Measurements from ENCODE around the gene SKAP1. TPM values are rescaled to one million over a fixed set of nuclear protein-coding genes. Genes with fewer than 3 reads are reported as not detected.

SKAP1 gene
- total and polyA plus RNA-seq, 2 donors (not counting 1 experiment from before 2014, with no cell fraction given), result not detected

DNA sequence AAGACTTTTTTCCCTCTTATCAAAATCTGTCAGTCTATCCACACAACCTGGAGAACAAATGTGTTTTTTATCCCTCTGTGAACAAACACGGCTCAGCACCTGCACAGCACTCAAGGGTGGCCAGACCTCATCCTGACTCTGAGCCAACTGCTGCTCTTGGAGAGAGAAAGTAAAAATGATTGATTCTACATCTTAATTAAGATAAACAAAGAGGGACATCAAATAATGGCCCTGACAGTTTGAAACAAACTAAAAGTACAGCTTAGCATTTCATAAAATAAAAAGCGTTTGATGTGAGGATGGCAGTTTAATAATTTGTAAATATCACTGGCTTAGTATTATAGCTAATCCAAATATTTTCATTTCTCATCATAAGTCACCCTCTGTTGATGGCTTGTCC lies 216.2 kb downstream of the SKAP1 start:
- H3K4me1 ChIP-seq (ENCODE audit: control insufficient read depth, extremely low read depth, insufficient read depth, low read length), result no peaks in the 10 kb centered on the region
- no peak overlapping the region for H3K9ac ChIP-seq (ENCODE audit: insufficient read depth, low read length)
- no peak overlapping the region for H3K27ac ChIP-seq (ENCODE audit: insufficient read depth, low read length)
- peaks cover 16% of the 10 kb centered on the region for H3K27me3 ChIP-seq (ENCODE audit: control insufficient read depth, insufficient read depth, low read length)
- no peak overlapping the region for H2AFZ ChIP-seq (ENCODE audit: low read length)
- no peak for TF ChIP-seq EZH2 (IDR thresholded peaks at IDR 0.05; ENCODE audit: low read length, missing control alignments)
- TF ChIP-seq, protein P1, sequence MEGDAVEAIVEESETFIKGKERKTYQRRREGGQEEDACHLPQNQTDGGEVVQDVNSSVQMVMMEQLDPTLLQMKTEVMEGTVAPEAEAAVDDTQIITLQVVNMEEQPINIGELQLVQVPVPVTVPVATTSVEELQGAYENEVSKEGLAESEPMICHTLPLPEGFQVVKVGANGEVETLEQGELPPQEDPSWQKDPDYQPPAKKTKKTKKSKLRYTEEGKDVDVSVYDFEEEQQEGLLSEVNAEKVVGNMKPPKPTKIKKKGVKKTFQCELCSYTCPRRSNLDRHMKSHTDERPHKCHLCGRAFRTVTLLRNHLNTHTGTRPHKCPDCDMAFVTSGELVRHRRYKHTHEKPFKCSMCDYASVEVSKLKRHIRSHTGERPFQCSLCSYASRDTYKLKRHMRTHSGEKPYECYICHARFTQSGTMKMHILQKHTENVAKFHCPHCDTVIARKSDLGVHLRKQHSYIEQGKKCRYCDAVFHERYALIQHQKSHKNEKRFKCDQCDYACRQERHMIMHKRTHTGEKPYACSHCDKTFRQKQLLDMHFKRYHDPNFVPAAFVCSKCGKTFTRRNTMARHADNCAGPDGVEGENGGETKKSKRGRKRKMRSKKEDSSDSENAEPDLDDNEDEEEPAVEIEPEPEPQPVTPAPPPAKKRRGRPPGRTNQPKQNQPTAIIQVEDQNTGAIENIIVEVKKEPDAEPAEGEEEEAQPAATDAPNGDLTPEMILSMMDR (conservative IDR thresholded peaks at IDR 0.05 in 1 of 2, IDR thresholded peaks at IDR 0.05 in 1 of 2; ENCODE audit: low read depth in 1 of 2, low read length in 2 of 2), result no peak
- H3K36me3 ChIP-seq (ENCODE audit: control insufficient read depth, insufficient read depth, low read length), result no peaks in the 10 kb centered on the region
- H4K20me1 ChIP-seq (ENCODE audit: control insufficient read depth, extremely low read depth, insufficient read depth, low read length), result no peaks in the 10 kb centered on the region
- H3K9me3 ChIP-seq (ENCODE audit: control insufficient read depth, insufficient read depth, low read depth, low read length), result no peaks in the 10 kb centered on the region
- H3K4me2 ChIP-seq (ENCODE audit: extremely low read depth, insufficient read depth, low read length), result no peak overlapping the region
- no peak overlapping the region for H3K4me3 ChIP-seq (replicated peaks in 1 of 4; ENCODE audit: control extremely low read depth in 1 of 4, insufficient read depth in 1 of 4, low read depth in 3 of 4, low read length in 4 of 4)
- DNase-seq (ENCODE audit: low read depth in 2 of 2), result no peak
- no peaks in the 10 kb centered on the region for H3K79me2 ChIP-seq (ENCODE audit: control insufficient read depth, insufficient read depth, low read length)

DNA sequence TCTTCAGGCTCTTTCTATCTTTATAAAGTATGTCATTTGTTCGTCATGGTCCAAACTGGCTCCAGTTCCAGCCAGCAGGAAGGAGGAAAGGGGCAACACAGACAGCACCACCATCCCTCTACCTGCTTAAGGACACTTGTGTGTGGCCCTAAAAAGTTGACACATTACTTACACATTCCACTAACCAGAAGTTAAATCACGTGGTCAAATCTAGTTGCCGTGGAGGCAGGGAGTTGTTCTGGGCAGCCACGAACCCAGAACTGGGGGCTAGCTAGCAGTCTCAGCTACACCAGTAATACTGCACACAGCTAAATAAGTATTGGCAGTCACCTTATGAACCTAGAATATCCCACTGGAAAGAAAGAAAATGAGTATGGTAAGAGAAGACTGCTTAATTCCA lies 218.2 kb downstream of the SKAP1 start:
- H3K9me3 ChIP-seq (ENCODE audit: control insufficient read depth, insufficient read depth, low read depth, low read length), result no peaks in the 10 kb centered on the region
- H3K79me2 ChIP-seq (ENCODE audit: control insufficient read depth, insufficient read depth, low read length), result no peaks in the 10 kb centered on the region
- no peak for DNase-seq (ENCODE audit: low read depth in 2 of 2)
- H4K20me1 ChIP-seq (ENCODE audit: control insufficient read depth, extremely low read depth, insufficient read depth, low read length), result no peaks in the 10 kb centered on the region
- no peak overlapping the region for H3K4me2 ChIP-seq (ENCODE audit: extremely low read depth, insufficient read depth, low read length)
- H3K4me3 ChIP-seq (replicated peaks in 1 of 4; ENCODE audit: control extremely low read depth in 1 of 4, insufficient read depth in 1 of 4, low read depth in 3 of 4, low read length in 4 of 4), result no peak overlapping the region
- H3K9ac ChIP-seq (ENCODE audit: insufficient read depth, low read length), result no peak overlapping the region
- H3K27me3 ChIP-seq (ENCODE audit: control insufficient read depth, insufficient read depth, low read length), result peaks cover 28% of the 10 kb centered on the region
- H3K4me1 ChIP-seq (ENCODE audit: control insufficient read depth, extremely low read depth, insufficient read depth, low read length), result no peaks in the 10 kb centered on the region
- H3K27ac ChIP-seq (ENCODE audit: insufficient read depth, low read length), result no peak overlapping the region
- no peak for TF ChIP-seq EZH2 (IDR thresholded peaks at IDR 0.05; ENCODE audit: low read length, missing control alignments)
- TF ChIP-seq, protein P1 (conservative IDR thresholded peaks at IDR 0.05 in 1 of 2, IDR thresholded peaks at IDR 0.05 in 1 of 2; ENCODE audit: low read depth in 1 of 2, low read length in 2 of 2), result no peak
- H2AFZ ChIP-seq (ENCODE audit: low read length), result no peak overlapping the region
- no peaks in the 10 kb centered on the region for H3K36me3 ChIP-seq (ENCODE audit: control insufficient read depth, insufficient read depth, low read length)

DNA sequence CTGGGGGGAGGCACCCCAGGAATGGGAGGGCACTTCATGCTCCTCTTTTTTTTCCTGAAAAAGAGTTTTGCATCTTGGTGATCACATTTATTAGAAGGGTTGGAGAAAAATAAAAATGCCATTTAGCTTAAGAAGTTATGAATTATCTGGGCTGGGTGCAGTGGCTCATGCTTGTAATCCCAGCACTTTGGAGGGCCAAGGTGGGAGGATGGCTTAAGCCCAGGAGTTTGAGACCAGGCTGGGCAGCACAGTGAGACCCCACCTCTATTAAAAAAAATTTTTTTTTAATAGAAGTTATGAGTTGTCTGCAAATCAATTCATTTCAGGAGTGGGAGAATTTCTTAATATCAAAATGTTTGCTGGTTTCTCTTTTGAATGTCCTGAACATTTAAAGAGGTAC lies 219.0 kb downstream of the SKAP1 start:
- Histone ChIP-seq H4K20me1 (ENCODE audit: control insufficient read depth, extremely low read depth, insufficient read depth, low read length) (no peaks in the 10 kb centered on the region), H3K4me3 (replicated peaks in 1 of 4; ENCODE audit: control extremely low read depth in 1 of 4, insufficient read depth in 1 of 4, low read depth in 3 of 4, low read length in 4 of 4) (no peak overlapping the region), H2AFZ (ENCODE audit: low read length) (no peak overlapping the region), H3K27ac (ENCODE audit: insufficient read depth, low read length) (no peak overlapping the region), H3K79me2 (ENCODE audit: control insufficient read depth, insufficient read depth, low read length) (no peaks in the 10 kb centered on the region), H3K4me1 (ENCODE audit: control insufficient read depth, extremely low read depth, insufficient read depth, low read length) (no peaks in the 10 kb centered on the region), H3K9me3 (ENCODE audit: control insufficient read depth, insufficient read depth, low read depth, low read length) (no peaks in the 10 kb centered on the region), H3K27me3 (ENCODE audit: control insufficient read depth, insufficient read depth, low read length) (peaks cover 29% of the 10 kb centered on the region), H3K36me3 (ENCODE audit: control insufficient read depth, insufficient read depth, low read length) (no peaks in the 10 kb centered on the region), H3K9ac (ENCODE audit: insufficient read depth, low read length) (no peak overlapping the region), H3K4me2 (ENCODE audit: extremely low read depth, insufficient read depth, low read length) (no peak overlapping the region)
- DNase-seq (ENCODE audit: low read depth in 2 of 2), result no peak
- no peak for TF ChIP-seq EZH2 (IDR thresholded peaks at IDR 0.05; ENCODE audit: low read length, missing control alignments)
- TF ChIP-seq, protein P1 (conservative IDR thresholded peaks at IDR 0.05 in 1 of 2, IDR thresholded peaks at IDR 0.05 in 1 of 2; ENCODE audit: low read depth in 1 of 2, low read length in 2 of 2), result no peak
